Suprapubic skin (tissue), 4 donors: ENCODE results near the gene PTK6. TPM values are rescaled to one million over a fixed set of nuclear protein-coding genes. Genes with fewer than 3 reads are reported as not detected.

Source experiments
- DNase-seq, 2 donors: peaks; one replicate each; pipeline ENCODE4 v3.0.0-alpha.2; 2019; ENCODE audit warnings: low spot score in 2 of 2
- H3K27ac ChIP-seq: fragments of 200-600 bp; sonication (generic); one replicate; pipeline ENCODE4 v1.5.1; 2019
- H3K27me3 ChIP-seq: fragments of 200-600 bp; sonication (generic); one replicate; pipeline ENCODE4 v1.5.1; 2019
- H3K36me3 ChIP-seq: fragments of 200-600 bp; sonication (generic); one replicate; pipeline ENCODE4 v1.5.1; 2019
- H3K4me1 ChIP-seq: fragments of 200-600 bp; sonication (generic); one replicate; pipeline ENCODE4 v1.5.1; 2019
- H3K4me3 ChIP-seq: fragments of 200-600 bp; sonication (generic); one replicate; pipeline ENCODE4 v1.5.1; 2019; ENCODE audit warnings: mild to moderate bottlenecking
- H3K9me3 ChIP-seq: fragments of 200-600 bp; sonication (generic); one replicate; pipeline ENCODE4 v1.5.1; 2019
- CTCF ChIP-seq, 2 donors: fragments of 200-600 bp in 1 of 2; fragments of 450-650 bp in 1 of 2; sonication (generic) in 1 of 2; IDR thresholded peaks; one replicate each; pipeline ENCODE4 v1.5.1; 2016 to 2019; ENCODE audit warnings: antibody characterized with exemption in 2 of 2, mild to moderate bottlenecking in 1 of 2, moderate library complexity in 1 of 2
- EP300 ChIP-seq: sonication (generic); formaldehyde crosslinking; IDR thresholded peaks from one replicate; pipeline ENCODE4 v1.6.1; 2017; ENCODE audit warnings: antibody characterized with exemption
- POLR2A ChIP-seq, 2 donors: fragments of 450-650 bp; IDR thresholded peaks; one replicate each; pipeline ENCODE4 v1.6.1; 2017; ENCODE audit warnings: antibody characterized with exemption in 2 of 2, mild to moderate bottlenecking in 2 of 2, moderate library complexity in 2 of 2
- POLR2AphosphoS5 ChIP-seq, 3 donors: sonication (generic); formaldehyde crosslinking; IDR thresholded peaks; one replicate each; pipeline ENCODE4 v1.6.1; 2017; ENCODE audit warnings: antibody characterized with exemption in 3 of 3
- WGBS: methylation state at CpG from one replicate; pipeline ENCODE4 v1.1.5; 2018; 5-methylcytosine and 5-hydroxymethylcytosine counted together
- total RNA-seq, 4 donors: library from RNA; depleted of rRNA; stranded (reverse); fragments of >200 nt; gene quantifications; one replicate each; pipeline ENCODE4 v1.1.0, GENCODE V29; 2016

PTK6 gene
- total RNA-seq, 4 donors from 2014 or later: 58.0 to 70.6 (median 65.6) TPM

- Histone ChIP-seq H3K27me3 (peaks cover 80% of the 10 kb centered on the region), H3K4me3 (peak within 1 kb of the TSS; percentile 54), H3K27ac (no peak within 1 kb of the TSS), H3K9me3 (no peaks in the 10 kb centered on the region), H3K36me3 (no peaks in the 10 kb centered on the region), H3K4me1 (peaks cover 36% of the 10 kb centered on the region)
- no peak for DNase-seq
- WGBS: no CpG with 5 or more reads among the region's 58 CpGs
- TF ChIP-seq CTCF (IDR thresholded peaks at IDR 0.05) (peak in 1 of 2 donors; percentile 19), POLR2AphosphoS5 (IDR thresholded peaks at IDR 0.05) (no peak), POLR2A (IDR thresholded peaks at IDR 0.05) (no peak), EP300 (no peak)
Measured at GRCh38 chr20:63498960-63499337, 38.2 kb downstream of the PTK6 start, which contains the start of gene EEF1A2. EEF1A2 (minus strand) TSS chr20:63499083; CDS start chr20:63497763, 1,320 bp downstream.

- peak overlapping the region; percentile 54 for H3K4me3 ChIP-seq
- no CpG with 5 or more reads among the region's 60 CpGs for WGBS
- no peaks in the 10 kb centered on the region for H3K36me3 ChIP-seq
- TF ChIP-seq POLR2AphosphoS5 (IDR thresholded peaks at IDR 0.05) (no peak), CTCF (IDR thresholded peaks at IDR 0.05) (no peak), EP300 (no peak), POLR2A (IDR thresholded peaks at IDR 0.05) (no peak)
- peaks cover 78% of the 10 kb centered on the region for H3K27me3 ChIP-seq
- DNase-seq: peak in 1 of 2 donors; percentile 61
- H3K4me1 ChIP-seq: peaks cover 36% of the 10 kb centered on the region
- no peaks in the 10 kb centered on the region for H3K9me3 ChIP-seq
- no peak overlapping the region for H3K27ac ChIP-seq
Measured at GRCh38 chr20:63497946-63498935, 38.9 kb downstream of the PTK6 start.

GRCh38 chr20:63497138-63497945, 39.8 kb downstream of the PTK6 start:
- Histone ChIP-seq H3K4me3 (no peak overlapping the region), H3K36me3 (no peaks in the 10 kb centered on the region), H3K27me3 (peaks cover 74% of the 10 kb centered on the region), H3K27ac (no peak overlapping the region), H3K4me1 (peaks cover 36% of the 10 kb centered on the region), H3K9me3 (no peaks in the 10 kb centered on the region)
- TF ChIP-seq POLR2A (IDR thresholded peaks at IDR 0.05): no peak
- TF ChIP-seq CTCF (IDR thresholded peaks at IDR 0.05): no peak
- TF ChIP-seq EP300: no peak
- TF ChIP-seq POLR2AphosphoS5 (IDR thresholded peaks at IDR 0.05): no peak
- peak in 1 of 2 donors; percentile 62 for DNase-seq
- WGBS: 54% methylated on average over 13 of the region's 20 CpGs

GRCh38 chr20:63496596-63497120, 40.5 kb downstream of the PTK6 start:
- WGBS: 50% methylated on average over 11 of the region's 16 CpGs
- DNase-seq: peak in 1 of 2 donors; percentile 65
- TF ChIP-seq POLR2A (IDR thresholded peaks at IDR 0.05) (no peak), EP300 (no peak), POLR2AphosphoS5 (IDR thresholded peaks at IDR 0.05) (no peak), CTCF (IDR thresholded peaks at IDR 0.05) (no peak)
- Histone ChIP-seq H3K27me3 (peaks cover 68% of the 10 kb centered on the region), H3K36me3 (no peaks in the 10 kb centered on the region), H3K4me3 (peak overlapping the region; percentile 36), H3K4me1 (peaks cover 36% of the 10 kb centered on the region), H3K27ac (no peak overlapping the region), H3K9me3 (no peaks in the 10 kb centered on the region)
